Tibial nerve (tissue), 3 donors: ENCODE measurements around the gene KRTAP10-6.

Experiments used
- CTCF ChIP-seq, 5 experiments: fragments of 200-600 bp in 3 of 5; fragments of 450-650 bp in 2 of 5; sonication (generic) in 3 of 5; IDR thresholded peaks; one replicate each; pipeline ENCODE4 v1.5.1; 2016 to 2019; ENCODE audit warnings: antibody characterized with exemption in 5 of 5, mild to moderate bottlenecking in 3 of 5, moderate library complexity in 2 of 5
- POLR2A ChIP-seq, 2 donors: fragments of 450-650 bp; IDR thresholded peaks; one replicate each; pipeline ENCODE4 v1.6.1; 2017; ENCODE audit warnings: antibody characterized with exemption in 2 of 2, mild to moderate bottlenecking in 2 of 2, moderate library complexity in 2 of 2

GRCh38 chr21:44583800-44584147 lies 8.5 kb downstream of the KRTAP10-6 start:
- TF ChIP-seq CTCF (IDR thresholded peaks at IDR 0.05) = no peak
- TF ChIP-seq POLR2A (IDR thresholded peaks at IDR 0.05) = no peak
